Stimulated activated CD4-positive, alpha-beta T cell treated with anti-CD3 and anti-CD28 coated beads, Interleukin-1b, Interleukin-23, amount 100 ng/mL, for 4 hours (primary cell): ENCODE measurements around the gene NDUFAF8.
A peak's percentile ranks its signal among the peaks of the same experiment; 100 is the strongest.

Experiments
- DNase-seq, 2 donors: peaks; one replicate each; pipeline ENCODE4 v3.0.0-alpha.2; 2020; ENCODE audit warnings: low read depth in 2 of 2

NDUFAF8 gene

DNA sequence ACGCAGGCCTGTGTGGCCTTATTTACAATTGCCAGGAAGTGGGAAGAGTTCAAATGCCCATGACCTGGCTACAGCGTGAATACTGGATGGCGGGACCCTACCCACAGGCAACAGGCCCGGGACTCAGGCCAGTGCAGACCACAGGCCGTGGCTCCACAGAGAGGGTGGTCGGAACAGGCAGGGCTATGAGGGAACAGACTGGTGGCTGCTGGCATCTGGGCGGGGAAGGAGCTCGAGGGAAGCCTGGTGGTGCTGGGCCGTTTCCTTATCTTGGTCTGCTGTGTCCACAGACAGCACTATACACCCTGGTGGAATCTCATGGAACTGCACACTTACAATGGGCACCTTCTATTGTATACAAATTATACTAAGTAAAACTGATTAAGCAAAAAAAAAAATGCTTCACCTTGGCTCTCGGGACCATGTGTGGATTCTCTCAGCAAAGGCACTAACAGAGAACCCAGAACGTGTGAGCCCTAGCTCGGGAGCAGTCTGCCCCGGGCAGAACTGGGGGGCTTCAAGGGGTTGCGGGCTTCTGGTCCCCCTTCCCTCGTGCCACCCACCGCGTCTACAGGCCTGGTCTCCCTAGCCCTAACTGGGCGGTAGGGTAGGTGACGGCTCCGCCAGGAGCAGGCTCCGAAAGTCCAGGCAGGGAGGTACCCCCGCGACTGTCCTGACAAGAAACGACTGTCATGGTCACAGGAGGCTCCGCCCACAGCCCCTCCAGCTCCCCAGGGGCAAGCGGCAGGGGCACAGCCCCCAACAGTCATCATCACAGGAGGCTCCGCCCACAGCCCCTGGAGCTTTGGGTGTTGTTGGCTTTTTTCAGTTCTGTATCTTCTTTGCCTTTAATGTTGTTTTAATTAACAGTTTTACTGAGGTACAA is 38.2 kb upstream of the NDUFAF8 start:
- no peak for DNase-seq

DNA sequence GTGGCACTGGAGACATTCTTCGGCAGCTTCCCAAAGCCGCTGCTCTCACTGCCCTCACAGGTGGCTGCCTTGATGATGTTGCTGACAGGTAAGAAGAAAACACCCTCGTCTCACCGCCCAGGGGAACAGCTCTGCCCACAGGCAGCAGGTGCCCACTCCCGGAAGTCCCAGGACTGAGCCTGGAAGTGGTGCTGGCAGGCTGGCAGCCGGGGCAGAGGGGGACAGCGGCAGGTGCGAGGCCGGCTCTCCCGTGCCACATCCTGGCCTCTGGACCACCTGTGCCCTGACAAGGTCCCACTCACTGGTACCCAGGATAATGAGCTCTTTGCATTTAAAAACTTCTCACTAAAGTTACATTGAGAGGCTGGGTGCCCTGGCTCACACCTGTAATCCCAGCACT is 36.8 kb upstream of the NDUFAF8 start:
- DNase-seq = no peak

DNA sequence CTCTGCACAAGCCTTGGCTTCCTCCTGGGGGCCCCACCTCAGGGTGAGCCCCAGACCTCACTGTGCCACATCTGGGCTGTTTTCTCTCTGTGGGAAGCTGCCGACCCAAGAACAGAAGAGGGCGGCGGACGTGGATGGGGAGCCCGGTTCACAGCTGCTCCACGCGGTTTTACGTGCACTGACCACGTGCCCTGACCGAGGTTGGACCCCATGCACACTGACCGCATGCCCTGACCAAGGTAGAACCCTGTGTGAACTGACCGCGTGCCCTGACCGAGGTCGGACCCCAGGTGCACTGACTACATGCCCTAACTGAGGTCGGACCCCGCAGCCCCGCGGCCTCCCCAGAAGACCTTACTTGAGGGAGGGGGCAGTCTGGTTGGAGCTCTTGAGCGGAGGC is 36.0 kb upstream of the NDUFAF8 start:
- DNase-seq = no peak

DNA sequence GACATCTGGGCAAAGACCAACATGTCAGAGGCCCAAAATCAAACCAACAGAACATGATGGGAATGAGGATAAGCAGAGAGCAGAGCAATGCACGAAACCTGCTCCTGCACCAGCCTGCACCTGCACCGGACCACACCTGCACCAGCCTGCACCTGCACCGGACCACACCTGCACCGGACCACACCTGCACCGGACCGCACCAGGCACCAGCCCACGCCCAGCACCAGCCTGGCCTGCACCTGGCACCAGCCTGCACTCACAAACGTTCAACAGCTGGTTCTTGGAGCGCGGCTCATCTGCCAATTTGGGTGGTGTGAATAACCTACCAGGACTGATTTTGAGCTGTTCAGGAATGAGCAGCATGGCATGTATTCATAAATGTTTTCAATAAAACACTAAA is 34.5 kb upstream of the NDUFAF8 start:
- DNase-seq = no peak

DNA sequence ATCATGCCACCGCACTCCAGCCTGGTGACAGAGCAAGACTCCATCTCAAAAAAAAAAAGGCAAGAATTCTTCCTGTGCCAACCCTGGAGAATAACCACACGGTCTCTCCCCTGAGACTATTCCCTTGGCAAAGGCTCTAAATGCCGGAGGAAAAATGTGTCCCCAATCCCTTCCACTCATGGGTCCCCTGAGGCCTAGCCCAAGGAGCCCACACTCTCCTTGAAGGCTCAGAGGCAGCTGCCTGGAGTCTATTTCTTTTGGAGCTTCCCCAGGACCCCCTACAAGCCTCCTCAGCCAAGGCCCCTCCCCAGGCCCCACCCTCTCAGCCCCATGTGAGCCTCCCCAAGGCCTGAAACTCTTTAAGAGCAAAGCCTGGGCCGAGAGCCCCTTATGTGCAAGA is 33.0 kb upstream of the NDUFAF8 start:
- DNase-seq = no peak

DNA sequence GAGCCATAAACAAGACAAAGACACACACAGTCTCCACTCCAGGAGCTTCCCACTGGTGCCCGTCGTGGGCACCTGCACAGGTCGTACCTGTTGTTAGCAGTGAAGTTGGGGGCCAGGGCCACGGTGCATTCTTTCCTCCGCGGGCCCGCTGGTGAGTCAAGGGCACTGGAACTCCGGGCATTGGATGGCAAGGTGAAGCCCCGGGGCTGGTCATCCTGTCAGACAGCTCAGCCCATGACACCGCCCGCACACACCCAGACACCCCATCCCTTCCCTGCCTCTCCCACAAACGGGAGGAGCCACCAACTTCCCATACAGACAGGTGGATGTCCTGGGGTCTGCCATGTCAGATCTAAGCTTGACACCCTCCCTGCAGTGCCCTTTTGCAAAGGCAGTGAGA is 32.5 kb upstream of the NDUFAF8 start:
- no peak for DNase-seq

DNA sequence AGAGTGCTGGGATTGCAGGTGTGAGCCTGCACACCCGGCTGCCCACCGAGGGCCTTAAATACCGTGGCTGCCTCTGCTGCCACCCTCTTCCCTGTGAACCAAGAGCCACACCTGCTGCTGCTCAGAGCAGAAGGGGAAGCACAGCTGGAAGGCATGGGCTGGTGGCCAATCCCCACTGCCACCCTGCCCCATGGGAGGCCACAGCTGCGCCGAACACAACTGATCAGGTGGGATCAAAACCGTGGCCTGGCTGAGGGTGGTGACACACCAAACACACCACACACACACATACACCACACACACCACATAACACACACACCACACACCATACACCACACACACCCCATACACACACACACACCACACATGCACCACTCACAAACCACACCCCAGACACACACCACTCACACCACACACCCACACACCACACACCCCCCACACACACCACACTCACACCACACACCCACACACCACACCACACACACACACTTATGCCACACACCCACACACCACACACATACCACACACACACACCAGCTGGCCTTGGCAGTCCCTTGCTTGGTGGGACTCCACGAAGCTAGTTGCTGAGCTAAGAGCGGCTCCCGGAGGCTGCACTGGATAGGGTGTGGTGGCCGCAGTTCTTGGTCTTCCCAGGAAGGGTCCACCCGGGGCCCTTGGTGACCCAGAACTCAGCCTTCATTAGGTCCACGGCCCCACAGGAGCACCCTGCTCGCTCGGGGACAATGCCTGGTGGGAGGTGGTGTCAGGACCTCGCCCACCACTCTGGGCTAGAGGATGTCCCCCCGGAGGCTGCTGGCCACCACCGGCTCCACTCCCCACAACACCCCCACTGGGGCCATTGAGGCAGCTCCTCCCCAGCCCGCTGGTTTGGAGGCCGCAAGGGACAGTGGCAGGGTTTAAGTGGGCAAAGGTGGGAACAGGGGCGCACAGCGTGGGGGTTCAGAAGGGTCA is 31.2 kb upstream of the NDUFAF8 start:
- no peak for DNase-seq

DNA sequence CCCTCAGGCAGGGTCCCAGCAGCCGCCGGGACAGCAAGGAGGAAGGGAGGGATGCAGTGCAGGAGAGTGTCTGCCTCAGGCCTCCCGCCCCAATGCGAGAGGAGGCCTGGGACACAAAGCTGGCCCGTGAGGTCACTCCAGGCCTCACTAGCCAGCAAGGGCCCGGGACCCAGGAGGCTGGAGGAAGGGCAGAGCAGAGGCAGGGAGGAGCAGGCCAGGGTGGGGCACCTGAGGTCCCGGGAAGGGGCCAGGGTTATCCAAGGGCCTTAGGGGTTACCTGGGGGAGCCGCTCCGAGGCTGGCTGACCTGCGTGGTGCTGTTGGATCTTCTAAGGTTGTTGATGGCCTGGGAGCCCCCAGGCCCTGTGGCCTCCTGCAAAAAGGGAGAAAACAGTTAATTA is 30.5 kb upstream of the NDUFAF8 start:
- no peak for DNase-seq

DNA sequence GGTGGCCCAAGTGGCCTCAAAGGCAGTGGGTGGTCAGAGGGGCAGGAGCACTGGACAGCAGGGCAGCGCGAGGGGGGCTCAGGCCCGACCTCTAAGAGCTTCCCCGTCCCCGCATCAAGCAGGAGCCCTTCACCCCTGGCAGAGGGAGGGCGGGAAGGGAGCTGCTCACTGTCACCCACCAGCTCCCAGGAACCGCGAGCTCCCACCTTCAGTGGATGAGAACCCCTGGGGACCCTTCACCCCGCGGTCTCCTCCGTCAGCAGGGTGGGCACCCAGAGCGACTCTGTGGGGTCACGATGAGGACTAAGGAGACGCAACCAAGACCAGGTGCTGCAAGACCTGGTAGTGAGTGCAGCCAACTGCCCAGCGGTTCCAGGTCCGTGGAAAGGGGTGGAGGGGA is 30.0 kb upstream of the NDUFAF8 start:
- no peak for DNase-seq

DNA sequence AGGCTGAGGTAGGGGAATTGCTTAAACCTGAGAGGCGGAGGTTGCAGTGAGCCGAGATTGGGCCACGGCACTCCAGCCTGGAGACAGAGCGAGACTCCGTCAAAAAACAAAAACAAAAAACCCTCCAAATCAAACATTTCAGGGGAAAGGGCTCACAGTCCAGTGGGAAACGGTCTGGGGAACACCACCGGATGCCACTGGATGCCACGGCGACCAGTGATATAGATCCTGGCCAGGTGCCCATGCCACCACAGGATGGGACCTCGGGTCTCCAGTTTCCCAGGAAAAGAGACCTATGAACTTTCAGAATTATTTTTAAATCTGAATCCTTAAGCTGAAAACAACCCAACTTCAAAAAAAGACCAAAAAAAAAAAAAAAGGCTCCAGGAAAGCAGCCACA is 28.7 kb upstream of the NDUFAF8 start:
- no peak for DNase-seq

DNA sequence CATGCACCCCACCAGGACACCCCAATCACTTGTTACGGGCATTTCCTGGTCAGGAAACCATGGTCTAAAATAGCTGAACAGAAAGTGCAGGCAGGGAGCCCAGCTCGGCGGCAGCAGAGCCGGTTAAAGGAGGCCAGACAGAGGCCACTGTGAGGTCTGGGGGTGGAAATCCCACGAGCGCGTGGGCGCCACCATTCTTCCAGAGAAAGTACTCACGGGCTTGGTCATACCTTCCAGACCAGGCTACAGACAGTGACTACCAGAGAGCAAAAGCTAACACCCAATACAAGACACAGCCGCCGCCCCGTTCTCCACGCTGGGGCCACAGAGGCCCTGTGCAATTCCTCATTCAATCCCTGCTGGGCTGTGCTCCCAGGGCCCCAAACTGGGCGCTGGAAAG is 28.2 kb upstream of the NDUFAF8 start:
- DNase-seq = no peak

DNA sequence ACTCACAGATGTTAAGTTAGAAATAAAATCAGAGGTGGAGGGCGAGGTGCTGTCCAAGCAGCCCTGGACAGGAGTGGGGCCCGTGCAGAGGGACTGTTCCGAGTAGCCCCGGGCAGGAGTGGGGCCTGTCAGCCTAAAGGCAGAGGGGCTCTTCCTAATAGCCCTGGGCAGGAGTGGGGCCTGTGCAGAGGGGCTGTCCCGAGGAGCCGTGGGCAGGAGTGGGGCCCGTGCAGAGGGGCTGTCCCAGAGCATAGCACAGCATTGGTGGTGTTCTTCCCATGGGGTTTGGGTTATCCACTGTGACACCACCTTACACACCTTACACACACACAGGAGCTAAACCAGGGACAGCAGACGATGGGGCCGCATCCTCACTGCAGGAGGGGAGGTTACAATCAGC is 26.8 kb upstream of the NDUFAF8 start:
- DNase-seq = no peak

DNA sequence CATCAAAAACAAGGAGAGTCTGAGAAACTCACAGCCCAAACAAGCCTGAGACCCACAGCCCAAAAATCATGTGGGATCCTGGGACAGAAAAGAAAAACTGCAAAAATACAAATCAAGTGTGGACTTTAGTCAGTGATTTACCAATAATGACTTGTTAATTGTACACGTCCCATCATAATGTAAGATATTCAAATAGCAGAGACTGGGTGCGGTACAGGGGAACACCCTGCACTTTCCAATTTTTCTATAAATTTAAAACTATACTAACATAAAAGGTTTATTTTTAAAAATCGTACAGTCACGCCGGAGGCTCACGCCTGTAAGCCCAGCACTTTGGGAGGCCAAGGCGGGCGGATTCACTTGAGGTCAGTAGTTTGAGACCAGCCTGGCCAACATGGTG is 25.1 kb upstream of the NDUFAF8 start:
- no peak for DNase-seq

DNA sequence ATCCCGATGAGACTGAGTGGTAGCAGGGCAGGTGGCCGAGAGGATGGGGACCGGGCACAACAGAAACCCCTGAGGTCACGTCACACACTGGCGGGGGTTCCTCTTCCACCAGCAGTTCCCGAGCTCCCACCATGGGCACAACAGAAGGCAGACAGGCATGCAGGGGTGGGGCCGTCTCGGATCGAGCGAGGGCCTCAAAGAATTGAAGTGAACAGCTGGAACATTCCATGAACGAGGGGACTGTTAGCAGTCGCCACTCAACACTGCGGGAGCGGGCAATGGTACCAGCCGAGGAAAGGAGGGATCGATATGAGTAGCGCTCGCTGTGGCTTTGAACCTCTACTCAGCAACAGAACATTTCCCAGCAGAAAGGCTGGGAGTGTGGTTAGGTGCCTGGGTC is 21.6 kb upstream of the NDUFAF8 start:
- no peak for DNase-seq

DNA sequence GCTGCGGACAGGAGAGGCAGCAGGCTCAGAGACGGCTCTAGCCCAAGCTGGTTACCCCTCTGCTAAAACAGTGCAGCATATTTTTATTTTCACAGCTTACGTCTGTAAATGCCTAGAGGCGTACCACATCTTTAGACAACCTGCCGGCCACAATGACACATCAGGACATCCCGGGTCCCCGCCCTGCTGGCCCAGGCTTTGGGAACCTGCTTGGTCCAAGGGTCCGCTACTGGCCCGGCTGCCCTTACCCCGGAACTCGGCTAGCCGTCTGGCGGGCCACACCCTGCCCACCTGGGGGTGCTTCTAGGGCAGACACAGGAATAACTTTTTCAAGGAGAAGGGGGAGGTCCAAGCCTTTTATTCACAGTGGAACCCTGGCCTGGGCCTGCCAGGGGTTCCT is 20.7 kb upstream of the NDUFAF8 start:
- no peak for DNase-seq

DNA sequence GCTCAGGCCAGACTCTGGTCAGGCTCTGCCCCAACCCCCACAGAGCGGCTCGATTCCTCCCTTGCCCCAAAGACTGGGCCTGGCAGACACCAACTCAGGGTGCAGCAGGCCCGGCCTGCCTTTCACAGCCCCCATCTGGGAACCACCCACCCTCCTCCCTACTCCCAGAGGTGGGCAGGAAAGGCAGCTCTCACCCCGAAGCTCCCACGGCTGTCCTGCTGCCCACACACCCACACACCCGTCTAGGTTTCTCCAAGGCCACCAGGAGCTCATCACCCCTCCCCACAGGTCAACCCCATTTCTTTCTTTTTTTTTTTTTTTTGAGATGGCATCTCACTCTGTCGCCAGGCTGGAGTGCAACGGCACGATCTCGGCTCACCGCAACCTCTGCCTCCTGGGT is 20.1 kb upstream of the NDUFAF8 start:
- no peak for DNase-seq

DNA sequence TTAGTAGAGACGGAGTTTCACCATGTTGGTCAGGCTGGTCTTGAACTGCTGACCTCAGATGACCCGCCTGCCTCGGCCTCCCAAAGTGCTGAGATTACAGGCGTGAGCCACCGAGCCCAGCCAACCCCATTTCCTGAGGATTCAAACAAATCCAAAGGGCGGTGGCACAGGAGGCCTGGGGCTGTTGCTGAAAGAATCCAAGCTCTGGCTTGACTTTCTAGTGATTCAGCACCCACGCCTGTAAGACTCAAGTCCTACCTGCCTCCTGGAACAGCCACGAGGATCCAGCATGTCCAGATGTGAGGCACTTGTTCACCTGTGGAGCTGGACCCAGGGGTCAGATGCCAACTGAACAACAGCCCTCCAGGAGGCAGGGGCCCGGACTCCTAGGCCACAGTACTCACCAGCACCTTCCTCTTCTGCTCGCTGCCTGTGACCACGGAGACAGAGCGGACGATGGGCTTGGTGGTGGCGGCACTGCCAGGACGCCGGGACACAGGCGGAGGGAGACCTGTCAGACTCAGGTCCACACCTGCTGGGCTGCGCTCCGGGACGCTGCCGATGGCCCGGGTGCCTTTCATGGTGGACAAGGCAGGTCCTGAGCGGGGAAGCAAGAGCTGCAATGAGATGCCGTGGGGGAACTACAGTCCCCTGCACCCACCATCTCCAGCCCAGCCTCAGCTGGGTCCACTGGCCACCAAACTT is 19.5 kb upstream of the NDUFAF8 start:
- no peak for DNase-seq

DNA sequence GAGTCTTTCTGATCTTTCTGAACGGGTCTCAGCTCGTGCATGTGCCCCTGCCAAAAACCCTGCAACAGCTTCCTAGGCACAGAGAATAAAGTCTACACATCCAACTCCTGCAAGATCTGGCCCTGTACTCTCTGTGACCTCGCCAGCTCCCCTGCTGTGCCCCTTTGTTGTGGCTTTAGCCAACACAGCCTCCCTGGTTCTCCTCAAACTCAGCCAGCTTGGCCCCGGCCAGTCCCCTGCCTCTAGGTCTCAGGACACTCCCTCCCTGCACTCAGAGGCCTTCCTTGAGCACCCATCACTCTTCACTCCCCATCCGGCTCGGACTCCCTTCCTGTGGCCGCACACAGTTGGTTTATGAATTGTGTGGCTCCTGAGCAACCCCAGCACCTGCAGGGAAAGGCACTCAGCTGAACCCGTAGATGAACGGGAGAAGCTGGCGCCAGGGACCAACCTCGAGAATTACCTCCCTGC is 17.7 kb upstream of the NDUFAF8 start:
- DNase-seq = no peak

DNA sequence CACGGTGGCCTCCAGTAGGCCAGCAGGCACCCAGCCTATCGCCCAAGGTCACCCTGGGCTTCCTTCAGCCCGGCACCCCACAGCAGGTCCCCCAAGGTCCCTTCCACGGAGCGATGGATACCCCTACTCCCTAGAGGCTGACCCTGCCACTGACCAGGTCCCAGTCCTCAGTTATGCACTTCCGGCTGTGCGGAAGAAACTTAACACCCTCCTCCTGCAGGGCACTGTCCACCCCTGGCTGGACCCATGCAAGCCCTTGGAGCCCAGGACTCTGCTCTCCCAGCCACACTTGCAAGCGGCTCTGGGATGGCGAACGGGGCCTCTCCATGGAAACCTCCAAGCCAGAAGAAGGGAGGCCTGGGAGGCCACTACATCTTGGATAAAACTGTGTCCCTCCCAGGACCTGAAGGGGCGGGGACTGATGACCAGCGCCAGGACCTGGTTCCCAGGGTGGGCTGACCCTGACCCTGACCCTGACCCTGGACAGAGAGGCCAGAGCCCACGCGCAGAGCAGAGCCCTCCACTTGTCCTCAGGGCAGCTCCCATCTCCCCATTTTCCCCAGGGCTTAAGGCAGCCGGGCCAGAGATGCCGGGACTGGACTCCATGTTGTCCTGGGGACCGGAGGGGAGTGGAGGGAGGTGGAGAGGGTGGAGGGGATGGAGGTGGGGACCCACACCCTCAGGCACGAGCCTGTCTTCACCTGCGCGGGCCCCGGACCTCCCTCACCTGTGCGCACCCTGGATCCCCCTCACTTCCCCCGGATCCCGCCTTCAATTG is 17.1 kb upstream of the NDUFAF8 start:
- DNase-seq = no peak

DNA sequence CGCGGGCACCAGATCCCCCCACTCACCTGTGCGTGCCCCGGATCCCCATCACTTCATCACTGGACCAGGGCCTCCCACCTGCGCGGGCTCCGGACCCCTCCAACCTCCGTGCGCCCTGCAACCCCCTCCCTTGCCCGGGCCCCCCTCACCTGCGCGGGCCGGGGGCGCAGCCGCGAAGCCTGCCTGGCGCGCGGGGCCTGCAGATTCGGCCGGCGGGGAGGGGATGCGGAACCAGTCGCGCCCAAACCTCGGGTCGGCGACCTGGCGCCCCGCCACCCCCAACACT is 16.6 kb upstream of the NDUFAF8 start:
- no peak for DNase-seq

DNA sequence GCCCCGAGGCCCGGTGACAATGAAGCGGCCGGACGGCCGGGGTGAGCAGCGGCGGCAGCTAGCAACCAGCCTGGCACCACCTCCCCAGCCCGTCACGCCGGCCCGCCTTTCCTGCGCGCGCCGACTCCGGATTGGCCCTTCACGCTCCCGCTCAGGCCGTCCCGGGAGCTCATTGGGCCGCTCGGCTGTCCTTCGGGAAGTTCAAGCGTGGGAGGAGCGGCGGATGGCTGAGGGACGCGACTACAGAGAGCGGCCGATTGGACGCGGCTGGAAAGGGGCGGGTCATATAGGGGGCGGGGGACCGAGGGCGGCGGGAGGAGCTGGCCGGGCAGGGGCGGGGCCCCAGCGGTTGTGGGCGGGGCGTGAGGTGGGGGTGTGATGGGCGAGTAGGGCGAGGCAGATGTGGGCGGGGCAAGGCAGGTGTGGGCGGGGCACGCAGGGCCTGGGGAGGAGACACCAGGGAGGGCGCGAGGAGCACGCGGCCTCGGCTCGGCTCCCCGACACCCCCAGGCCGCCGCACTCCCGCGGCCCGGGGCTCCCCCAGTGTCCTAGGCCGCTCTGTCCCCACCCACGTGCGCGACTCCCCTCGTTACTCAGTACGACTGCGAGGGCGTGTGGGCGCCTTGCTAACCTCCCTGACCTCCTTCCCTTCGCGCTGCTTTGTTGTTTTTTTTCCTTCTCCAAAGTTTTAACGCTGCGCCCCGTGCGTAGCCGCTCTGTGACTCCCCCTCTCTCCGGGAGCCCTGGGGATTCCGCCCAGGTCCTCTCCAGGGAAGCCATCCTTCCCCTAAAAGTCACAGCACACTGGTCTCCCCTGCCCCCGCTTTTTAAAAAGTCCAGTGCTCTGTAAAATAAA is 16.0 kb upstream of the NDUFAF8 start, which contains the start of gene CEP131:
Gene CEP131, minus strand, starts transcription at position 60 of the 856 bp plus-strand sequence. CDS start 2,909 bp downstream, outside the sequence.
- peak; percentile 100 for DNase-seq
